ENCODE measurements around the gene KLHL24. TPM values are rescaled to one million over a fixed set of nuclear protein-coding genes. Genes with fewer than 3 reads are reported as not detected.

Gene KLHL24
- total and polyA plus RNA-seq, 2 experiments from 2014 or later = 8.2 to 51.0 TPM

- Histone ChIP-seq H3K4me1 (ENCODE audit: insufficient read depth) (peaks cover 25% of the 10 kb centered on the region; the same call in 1 of the 2 replicates), H3K27me3 (ENCODE audit: insufficient read depth) (no peaks in the 10 kb centered on the region), H2AFZ (no peak overlapping the region), H3K36me3 (ENCODE audit: insufficient read depth) (no peaks in the 10 kb centered on the region), H3F3A (replicated peaks; ENCODE audit: low read depth) (no peaks in the 10 kb centered on the region), H3K4me2 (peak overlapping the region; percentile 92), H3K79me2 (replicated peaks; ENCODE audit: insufficient read depth) (peaks cover 58% of the 10 kb centered on the region), H3K9me2 (ENCODE audit: insufficient read depth) (0 out of 2 replicates have a peak, but pooled peaks cover 3% of the 10 kb centered on the region), H3K27ac (ENCODE audit: low read depth) (no peak overlapping the region), H3K4me3 (peak overlapping the region; percentile 84), H4K20me1 (replicated peaks; ENCODE audit: insufficient read depth) (peaks cover 9% of the 10 kb centered on the region)
- peak overlapping the region; percentile 57 for H3K27ac Mint-ChIP-seq
- H3K36me3 Mint-ChIP-seq (ENCODE audit: low read depth) = peaks cover 6% of the 10 kb centered on the region
- DNase-seq (ENCODE audit: low spot score) (peak; percentile 30), ATAC-seq (peak; percentile 15)
- peaks cover 33% of the 10 kb centered on the region for H3K4me1 Mint-ChIP-seq
- peaks cover 4% of the 10 kb centered on the region for H3K27me3 Mint-ChIP-seq (ENCODE audit: insufficient read depth, low read depth, poor library complexity)
- H3K4me3 Mint-ChIP-seq = peak overlapping the region; percentile 85
- no peaks in the 10 kb centered on the region; the same call in 2 of the 3 replicates for H3K9me3 Mint-ChIP-seq
- TF ChIP-seq EZH2 (IDR thresholded peaks at IDR 0.05; ENCODE audit: low read depth, unreplicated experiment) = no peak
- TF ChIP-seq ZNF462 (CRISPR knock-in tag; IDR thresholded peaks at IDR 0.05) = no peak
- TF ChIP-seq EZH2phosphoT487 (IDR thresholded peaks at IDR 0.05; ENCODE audit: unreplicated experiment) = no peak
- TF ChIP-seq ZNF331 (CRISPR knock-in tag; IDR thresholded peaks at IDR 0.05; ENCODE audit: low read depth) = no peak
- no peak for TF ChIP-seq POLR2AphosphoS5 (IDR thresholded peaks at IDR 0.05; ENCODE audit: low read depth)
- TF ChIP-seq STAT1 (IDR thresholded peaks at IDR 0.05; ENCODE audit: unreplicated experiment) = no peak
Measured at GRCh38 chr3:183698756-183699155, 63.3 kb downstream of the KLHL24 start.
